OCI-M2 (cell line): ENCODE results near the gene RGL2.
A peak's percentile ranks its signal among the peaks of the same experiment; 100 is the strongest.
"Not testable (repeated sequence)": the region's sequence is repeated elsewhere in the genome, so short reads cannot be mapped to it uniquely, and the experiment has no call there.

ENCODE experiments used
- DNase-seq: peaks from one replicate; lab custom pipeline; 2025; ENCODE audit not compliant: unreplicated experiment; lab: John Stamatoyannopoulos, UW

The RGL2 gene

GRCh38 chr6:33298773-33299236 is at the start of gene RGL2:
TSS of gene RGL2 (minus strand) at chr6:33298942. CDS start at chr6:33298610, 332 bp downstream.
- no peak for DNase-seq

DNA sequence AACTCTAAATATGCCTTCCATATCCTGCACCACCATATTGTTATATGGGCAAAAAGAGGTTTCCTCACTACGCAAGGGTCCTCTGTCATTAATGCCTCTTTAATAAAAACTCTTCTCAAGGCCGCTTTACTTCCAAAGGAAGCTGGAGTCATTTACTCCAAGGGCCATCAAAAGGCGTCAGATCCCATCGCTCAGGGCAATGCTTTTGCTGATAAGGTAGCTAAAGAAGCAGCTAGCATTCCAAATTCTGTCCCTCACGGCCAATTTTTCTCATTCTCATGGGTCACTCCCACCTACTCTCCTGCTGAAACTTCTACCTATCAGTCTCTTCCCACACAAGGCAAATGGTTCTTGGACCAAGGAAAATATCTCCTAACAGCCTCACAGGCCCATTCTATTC is 49.1 kb upstream of the RGL2 start:
- DNase-seq, result no peak

DNA sequence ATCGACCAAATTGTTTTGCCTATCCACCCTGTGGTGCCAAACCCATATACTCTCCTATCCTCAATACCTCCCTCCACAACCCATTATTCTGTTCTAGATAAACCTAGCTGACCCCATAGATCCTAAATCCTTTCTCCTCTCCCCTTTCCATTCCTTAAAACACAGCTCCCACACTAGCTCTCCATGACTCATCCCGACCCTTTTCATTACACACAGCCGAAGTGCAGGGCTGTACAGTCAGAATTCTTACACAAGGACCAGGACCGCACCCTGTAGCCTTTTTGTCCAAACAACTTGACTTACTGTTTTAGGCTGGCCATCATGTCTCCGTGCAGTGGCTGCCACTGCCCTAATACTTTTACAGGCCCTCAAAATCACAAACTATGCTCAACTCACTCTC is 48.2 kb upstream of the RGL2 start:
- not testable (repeated sequence) for DNase-seq

DNA sequence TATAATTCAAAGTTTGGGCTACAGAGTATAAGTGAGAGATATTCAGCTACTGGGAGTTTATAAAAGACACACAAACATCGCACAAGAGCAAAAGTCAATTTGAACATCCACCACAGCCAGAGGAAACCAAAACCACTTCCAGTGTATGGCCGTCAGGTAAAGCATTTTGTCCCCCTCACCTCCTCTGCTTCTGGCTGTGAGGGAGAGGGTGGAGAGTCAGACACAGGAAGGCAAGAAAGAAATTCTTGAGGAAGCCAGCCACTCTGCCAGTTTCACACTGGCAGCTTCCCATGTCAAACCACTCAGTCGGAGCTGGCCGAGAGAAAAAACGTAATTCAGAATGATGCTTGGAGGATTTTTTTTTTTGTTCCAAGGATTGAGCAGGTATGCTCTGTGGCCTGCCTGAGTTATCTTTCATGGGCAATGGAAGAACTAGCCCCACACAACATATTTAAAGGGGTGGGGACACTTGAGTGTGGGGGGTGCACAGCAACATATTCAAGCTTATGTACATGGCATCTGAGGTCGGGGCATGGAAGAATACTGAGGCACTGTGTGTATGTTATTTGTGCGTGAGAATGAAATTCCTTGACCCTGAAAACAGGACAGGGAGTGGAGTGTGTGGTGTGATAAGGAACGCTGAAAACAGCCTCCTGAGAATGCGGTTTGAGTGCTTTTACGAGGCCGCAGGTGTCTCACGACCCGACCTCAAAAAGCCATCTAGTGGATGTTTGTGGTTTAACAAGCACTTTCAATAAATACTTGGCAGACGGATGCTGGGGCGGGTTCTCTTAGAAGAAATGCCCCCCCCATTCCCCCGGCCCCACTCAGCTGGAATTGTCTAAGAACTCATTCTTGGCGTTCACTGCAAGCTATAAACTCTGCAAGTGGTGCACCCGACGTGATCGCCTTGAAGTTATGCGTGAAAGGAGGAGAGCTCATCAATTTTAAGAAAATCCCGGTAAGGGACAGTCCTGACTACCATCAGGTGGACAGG is 46.3 kb upstream of the RGL2 start:
- peak; percentile 48 for DNase-seq

- no peak for DNase-seq
These were observed 45.3 kb upstream of the RGL2 start for GRCh38 chr6:33343953-33344611.

DNA sequence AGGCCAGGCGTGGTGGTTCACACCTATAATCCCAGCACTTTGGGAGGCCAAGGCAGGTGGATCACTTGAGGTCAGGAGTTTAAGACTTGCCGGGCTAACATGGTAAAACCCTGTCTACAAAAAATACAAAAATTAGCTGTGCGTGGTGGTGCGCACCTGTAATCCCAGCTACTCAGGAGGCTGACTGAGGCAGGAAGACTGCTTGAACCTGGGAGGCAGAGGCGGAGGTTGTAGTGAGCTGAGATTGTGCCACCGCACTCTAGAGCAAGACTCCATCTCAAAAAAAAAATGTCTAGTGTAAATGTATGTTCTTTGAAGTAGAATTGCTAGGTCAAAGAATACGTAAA is 44.8 kb upstream of the RGL2 start:
- DNase-seq, result not testable (repeated sequence)

DNA sequence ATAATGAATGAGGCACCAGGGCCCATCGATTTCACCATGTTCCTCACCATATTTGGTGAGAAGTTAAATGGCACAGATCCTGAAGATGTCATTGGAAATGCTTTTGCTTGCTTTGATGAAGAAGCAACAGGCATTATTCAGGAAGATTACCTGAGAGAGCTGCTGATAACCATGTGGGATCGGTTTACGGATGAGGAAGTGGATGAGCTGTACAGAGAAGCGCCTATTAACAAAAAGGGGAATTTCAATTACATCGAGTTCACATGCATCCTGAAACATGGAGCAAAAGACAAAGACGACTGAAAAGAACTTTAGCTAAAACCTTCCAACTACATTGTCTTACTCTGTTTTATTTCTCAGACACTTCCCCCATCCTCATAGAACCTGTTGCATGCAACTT is 40.5 kb upstream of the RGL2 start:
- no peak for DNase-seq

DNA sequence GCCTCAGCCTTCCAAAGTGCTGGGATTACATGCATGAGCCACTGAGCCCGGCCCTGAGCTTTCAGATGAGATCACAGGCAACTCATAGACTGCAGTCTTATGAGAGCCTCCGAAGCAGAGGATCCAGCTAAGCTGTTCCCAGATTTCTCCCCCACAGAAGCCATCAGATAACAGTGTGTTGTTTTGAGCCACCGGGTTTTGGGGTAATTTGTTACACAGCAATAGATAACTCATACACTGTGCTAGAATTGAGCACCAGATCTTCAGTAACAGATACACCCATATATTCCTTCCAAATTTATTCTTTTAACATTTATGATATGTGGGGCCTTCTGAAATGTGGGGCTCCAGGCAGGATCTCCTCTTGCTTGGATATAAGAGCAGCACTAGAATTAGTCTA is 37.8 kb upstream of the RGL2 start:
- no peak for DNase-seq

- DNase-seq, result no peak
These were observed 37.2 kb upstream of the RGL2 start for GRCh38 chr6:33335916-33336315.

- no peak for DNase-seq
These were observed 34.9 kb upstream of the RGL2 start for GRCh38 chr6:33333666-33334065.

- DNase-seq, result no peak
These were observed 32.0 kb upstream of the RGL2 start for GRCh38 chr6:33330736-33331135.

DNA sequence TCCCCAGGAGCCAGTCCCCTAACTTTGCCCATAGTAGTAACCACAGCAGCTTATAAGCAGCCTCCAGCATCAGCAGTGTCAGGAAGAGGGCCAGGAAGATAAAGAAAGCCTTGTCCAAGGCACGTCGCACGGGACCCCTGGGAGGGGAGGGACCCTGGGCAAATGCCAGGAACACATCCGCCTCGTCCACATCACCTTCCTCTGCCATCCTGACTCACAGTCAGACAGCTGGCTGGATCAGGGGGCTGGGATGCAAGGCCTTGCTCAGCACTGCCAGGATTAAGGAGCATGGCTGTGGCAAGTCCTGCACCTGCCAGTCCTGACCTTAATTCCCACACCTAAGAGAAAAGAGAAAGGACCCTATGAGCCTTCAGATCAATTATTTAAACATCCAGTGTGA is 30.3 kb upstream of the RGL2 start:
- no peak for DNase-seq

DNA sequence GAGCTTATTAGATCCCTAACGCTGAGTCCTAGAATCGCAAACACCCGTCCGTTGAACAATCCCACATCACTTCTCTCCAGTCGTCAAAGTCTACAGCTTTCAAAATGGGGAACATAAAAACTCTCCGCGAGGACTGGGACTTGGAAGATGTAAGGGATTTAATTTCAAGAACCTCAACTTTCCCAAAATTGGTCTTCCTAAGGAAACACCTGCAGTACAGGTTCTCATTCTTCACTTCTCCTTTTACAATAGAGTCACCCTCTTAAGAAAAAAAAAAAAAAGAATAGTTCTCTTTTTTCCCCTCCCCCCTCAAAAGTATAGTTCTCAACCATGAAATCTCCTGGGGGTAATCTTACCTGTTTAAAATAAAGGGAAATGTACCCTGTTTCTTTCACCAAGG is 25.4 kb upstream of the RGL2 start:
- DNase-seq, result no peak

- DNase-seq, result no peak
These were observed 24.8 kb upstream of the RGL2 start for GRCh38 chr6:33323623-33323948.

DNA sequence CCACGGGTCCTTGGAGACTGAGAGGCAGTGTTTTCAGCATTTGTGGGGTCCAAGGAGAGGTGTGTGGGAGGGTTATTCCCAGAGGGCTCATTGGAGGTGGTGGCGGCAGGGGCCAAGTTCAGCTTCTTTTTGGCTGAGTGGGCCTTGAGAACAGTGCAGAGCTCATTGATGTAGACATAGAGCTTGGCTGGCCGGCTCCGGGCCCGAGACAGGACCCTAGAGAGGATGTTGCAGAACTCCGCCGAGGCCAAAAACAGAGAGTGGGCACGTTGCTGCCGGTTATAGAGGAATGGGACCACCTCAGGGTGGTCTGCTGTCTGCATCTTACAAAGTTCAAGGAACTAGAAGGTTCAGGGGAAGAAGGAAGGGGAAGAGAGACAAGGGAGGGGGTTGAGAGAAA is 22.5 kb upstream of the RGL2 start:
- no peak for DNase-seq

- DNase-seq, result no peak
These were observed 21.8 kb upstream of the RGL2 start for GRCh38 chr6:33320315-33321181.

DNA sequence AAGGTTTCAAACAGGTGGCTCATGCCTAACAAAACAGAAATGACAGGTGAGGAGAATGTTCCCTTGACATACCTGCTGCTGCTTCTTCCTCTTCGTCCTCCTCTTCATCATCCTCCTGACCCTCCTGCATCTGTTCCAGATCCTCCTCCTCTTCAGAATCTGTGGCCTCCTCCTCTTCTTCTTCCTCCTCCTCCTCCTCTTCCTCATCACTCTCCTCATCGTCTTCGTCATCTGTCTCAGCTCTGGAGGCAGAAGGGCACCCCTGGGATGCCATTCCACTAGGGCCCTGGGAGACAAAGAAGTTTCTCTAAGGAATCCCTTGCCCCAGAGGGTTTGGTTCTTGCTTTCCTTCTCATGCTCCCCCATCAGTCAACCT is 21.2 kb upstream of the RGL2 start:
- no peak for DNase-seq

GRCh38 chr6:33318426-33319073 is 19.8 kb upstream of the RGL2 start:
- no peak for DNase-seq

- DNase-seq, result peak; percentile 95
These were observed 19.1 kb upstream of the RGL2 start, which contains the start of gene ZBTB22 for GRCh38 chr6:33317669-33318425. TSS of gene ZBTB22 (minus strand) at chr6:33317744. CDS start at chr6:33316916, 828 bp downstream.

GRCh38 chr6:33317419-33317668 is 18.6 kb upstream of the RGL2 start:
- DNase-seq, result no peak
